AG04449 (cell line): Measurements from ENCODE around the gene NPTXR.

Experiments used
- CTCF ChIA-PET: fragments of 350-600 bp; formaldehyde crosslinking; extraction: SDS; loops from one replicate; lab custom pipeline; 2021; ENCODE audit warnings: antibody characterized with exemption; lab: Yijun Ruan, JAX
- POLR2A ChIA-PET: fragments of 400-600, 350-600 bp; formaldehyde crosslinking; extraction: SDS; loops from one replicate; lab custom pipeline; 2020; ENCODE audit warnings: antibody characterized with exemption, inconsistent platforms; lab: Yijun Ruan, JAX
- DNase-seq: peaks from one replicate; pipeline ENCODE4 v3.0.0-alpha.2; 2010; ENCODE audit warnings: low read depth, low spot score
- H3K4me3 ChIP-seq: 2 replicates; pipeline ENCODE4 v1.5.1; 2011; ENCODE audit warnings: low read depth, mild to moderate bottlenecking, control low read depth, low read length
- TF ChIP-seq, protein P1 (sequence below): IDR thresholded peaks from one replicate; pipeline ENCODE4 v1.5.1; 2011; ENCODE audit warnings: mild to moderate bottlenecking, moderate library complexity, low read length, control low read depth, inconsistent platforms; ENCODE audit not compliant: insufficient read depth; ENCODE audit errors: missing control alignments

NPTXR gene

DNA sequence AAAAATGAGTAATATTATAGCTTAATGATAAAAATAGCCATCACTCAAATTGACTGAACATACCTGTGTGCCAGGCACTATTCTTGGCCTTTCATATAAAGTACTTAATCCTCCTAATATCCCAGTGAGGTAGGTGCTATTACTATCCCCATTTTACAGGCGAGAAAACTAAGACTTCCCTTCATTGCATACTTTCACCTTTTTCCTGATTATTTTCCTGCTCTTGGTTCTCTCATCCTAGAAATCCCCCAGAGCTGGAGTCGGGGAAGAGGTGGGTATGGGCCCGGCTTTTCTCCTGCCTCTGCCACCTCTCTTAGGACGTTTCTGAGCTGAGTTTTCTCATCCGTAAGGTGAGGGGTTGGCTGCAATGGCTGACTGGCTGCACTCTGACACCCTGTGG, 2.2 kb downstream of the NPTXR start:
- no peak overlapping the region for H3K4me3 ChIP-seq
- CTCF ChIA-PET = interaction anchor here (0.8 to 7.7 kb wide), 4 partner anchors 16 to 72 kb away, joined by 4 to 85 read pairs (median 5); no protein-coding TSS in a partner anchor
- DNase-seq = no peak
- TF ChIP-seq, protein P1, sequence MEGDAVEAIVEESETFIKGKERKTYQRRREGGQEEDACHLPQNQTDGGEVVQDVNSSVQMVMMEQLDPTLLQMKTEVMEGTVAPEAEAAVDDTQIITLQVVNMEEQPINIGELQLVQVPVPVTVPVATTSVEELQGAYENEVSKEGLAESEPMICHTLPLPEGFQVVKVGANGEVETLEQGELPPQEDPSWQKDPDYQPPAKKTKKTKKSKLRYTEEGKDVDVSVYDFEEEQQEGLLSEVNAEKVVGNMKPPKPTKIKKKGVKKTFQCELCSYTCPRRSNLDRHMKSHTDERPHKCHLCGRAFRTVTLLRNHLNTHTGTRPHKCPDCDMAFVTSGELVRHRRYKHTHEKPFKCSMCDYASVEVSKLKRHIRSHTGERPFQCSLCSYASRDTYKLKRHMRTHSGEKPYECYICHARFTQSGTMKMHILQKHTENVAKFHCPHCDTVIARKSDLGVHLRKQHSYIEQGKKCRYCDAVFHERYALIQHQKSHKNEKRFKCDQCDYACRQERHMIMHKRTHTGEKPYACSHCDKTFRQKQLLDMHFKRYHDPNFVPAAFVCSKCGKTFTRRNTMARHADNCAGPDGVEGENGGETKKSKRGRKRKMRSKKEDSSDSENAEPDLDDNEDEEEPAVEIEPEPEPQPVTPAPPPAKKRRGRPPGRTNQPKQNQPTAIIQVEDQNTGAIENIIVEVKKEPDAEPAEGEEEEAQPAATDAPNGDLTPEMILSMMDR = no peak
- POLR2A ChIA-PET = no interaction called here

DNA sequence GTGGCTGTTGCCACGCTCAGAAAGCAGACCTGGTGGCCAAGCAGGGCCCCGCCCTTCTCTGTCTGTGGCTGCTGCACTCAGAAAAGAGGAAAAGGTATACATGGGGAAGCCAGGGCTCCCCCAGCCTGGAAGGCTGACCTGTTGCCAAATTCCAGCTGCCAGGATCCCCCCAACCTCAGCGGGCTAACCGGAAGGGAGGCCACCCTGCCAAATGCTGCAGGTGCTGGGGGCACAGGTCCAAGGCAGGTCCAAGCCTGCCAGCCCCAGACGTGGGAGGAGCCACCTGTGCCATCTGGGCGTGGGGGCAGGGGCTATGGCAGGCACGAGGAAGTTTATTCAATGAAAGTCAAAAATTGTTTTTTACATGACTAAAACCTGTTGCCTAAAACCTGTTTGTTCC, 2.6 kb downstream of the NPTXR start:
- TF ChIP-seq, protein P1 = no peak
- POLR2A ChIA-PET = no interaction called here
- no peak for DNase-seq
- no peak overlapping the region for H3K4me3 ChIP-seq
- CTCF ChIA-PET = interaction anchor here (0.8 to 7.7 kb wide), 2 partner anchors 29 to 72 kb away, joined by 6 to 85 read pairs; no protein-coding TSS in a partner anchor

DNA sequence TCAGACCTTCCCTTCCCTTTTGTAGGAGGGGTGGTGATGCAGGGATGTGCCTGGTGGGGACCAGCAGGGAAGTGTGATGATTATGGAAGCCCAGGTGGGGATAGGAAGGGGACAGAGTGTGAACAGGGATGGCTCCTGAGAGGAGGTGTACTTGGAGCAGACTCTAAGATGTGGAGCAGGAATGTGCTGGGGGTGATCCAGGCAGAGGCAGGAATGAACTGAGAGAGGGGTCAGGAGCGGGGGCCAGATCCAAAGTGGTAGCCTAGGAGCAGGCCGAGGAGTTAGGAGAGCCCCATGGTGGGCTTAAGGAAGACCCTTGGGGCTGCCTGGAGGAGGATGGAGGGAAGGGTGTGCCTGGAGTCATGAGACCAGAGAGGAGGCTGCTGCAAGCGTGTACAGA, 3.7 kb downstream of the NPTXR start:
- DNase-seq = no peak
- CTCF ChIA-PET = interaction anchor here (0.7 to 1.6 kb wide), 4 partner anchors 29 to 163 kb away, joined by 3 to 6 read pairs (median 4); no protein-coding TSS in a partner anchor
- H3K4me3 ChIP-seq = no peak overlapping the region
- TF ChIP-seq, protein P1 = no peak
- POLR2A ChIA-PET = no interaction called here

- ChIA-PET CTCF (interaction anchor here (0.7 to 1.8 kb wide), 5 partner anchors 12 to 163 kb away, joined by 3 to 6 read pairs (median 4); no protein-coding TSS in a partner anchor), POLR2A (interaction anchor here (0.6 kb wide), 1 partner anchor 18 kb away, joined by 3 read pairs; no protein-coding TSS in a partner anchor)
- TF ChIP-seq, protein P1 = no peak
- no peak overlapping the region for H3K4me3 ChIP-seq
- no peak for DNase-seq
Measured at GRCh38 chr22:38839686-38840085, 4.1 kb downstream of the NPTXR start.

DNA sequence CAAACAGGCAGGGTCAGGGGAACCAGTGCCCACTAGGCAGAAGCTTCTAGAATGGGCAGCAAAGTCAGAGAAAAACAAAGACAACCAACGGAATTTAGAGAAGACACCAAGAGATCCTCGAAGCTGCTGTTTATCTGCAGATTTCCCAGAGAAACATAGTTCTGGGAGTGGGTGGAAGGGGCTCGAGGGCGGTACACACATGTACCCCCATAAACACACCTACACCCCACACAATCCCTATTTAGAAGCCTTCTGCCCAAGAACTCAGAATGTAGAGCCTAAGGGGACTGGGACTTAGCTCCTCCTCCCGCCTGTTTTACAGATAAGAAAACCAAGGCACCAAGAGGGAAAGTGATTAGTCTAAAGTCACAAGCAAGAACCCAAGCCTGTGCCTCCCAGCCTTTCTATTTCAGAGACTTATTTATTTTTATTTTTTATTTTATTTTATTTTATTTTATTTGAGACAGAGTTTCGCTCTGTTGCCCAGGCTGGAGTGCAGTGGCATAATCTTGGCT, 6.4 kb downstream of the NPTXR start:
- TF ChIP-seq, protein P1 = no peak
- POLR2A ChIA-PET = interaction anchor here (0.7 kb wide), 1 partner anchor 34 kb away, joined by 3 read pairs; no protein-coding TSS in a partner anchor

DNA sequence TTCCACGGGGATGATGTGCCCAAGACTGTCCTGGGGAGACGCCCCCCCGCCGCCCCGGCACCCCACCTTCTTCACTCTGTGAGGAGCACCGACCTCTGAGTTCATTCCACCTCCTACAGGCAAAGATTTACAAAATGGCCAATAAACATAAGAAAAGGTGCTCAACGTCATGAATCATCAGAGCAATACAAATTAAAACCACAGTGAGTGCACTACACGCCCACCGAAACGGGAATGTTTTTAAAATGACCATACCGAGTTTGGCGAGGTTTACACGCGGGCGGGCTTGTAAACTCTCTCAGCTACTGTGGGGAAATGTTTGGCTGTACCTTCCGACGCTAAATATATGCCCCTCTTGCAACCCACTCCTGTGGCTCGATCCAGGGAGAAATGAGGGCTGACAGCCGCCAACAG, 7.9 kb downstream of the NPTXR start:
- TF ChIP-seq, protein P1 = no peak
- DNase-seq = no peak
- no peak overlapping the region for H3K4me3 ChIP-seq
- ChIA-PET POLR2A (no interaction called here), CTCF (interaction anchor here (1.3 to 2.7 kb wide), 2 partner anchors 34 to 67 kb away, joined by 5 to 12 read pairs; no protein-coding TSS in a partner anchor)

More for the DNA sequence above, 6.4 kb downstream of the NPTXR start:
- CTCF ChIA-PET = interaction anchor here (0.7 to 2.7 kb wide), 5 partner anchors 26 to 138 kb away, joined by 3 to 12 read pairs (median 4); no protein-coding TSS in a partner anchor
- DNase-seq = no peak
- H3K4me3 ChIP-seq = no peak overlapping the region
